Hindlimb muscle (tissue), 1 donor: ENCODE data around the gene PSTPIP2. TPM values are rescaled to one million over a fixed set of nuclear protein-coding genes. Genes with fewer than 3 reads are reported as not detected.
A peak's percentile ranks its signal among the peaks of the same experiment; 100 is the strongest.
"Not testable (repeated sequence)": the region's sequence is repeated elsewhere in the genome, so short reads cannot be mapped to it uniquely, and the experiment has no call there.

Experiments
- DNase-seq: peaks from one replicate; pipeline ENCODE4 v3.0.0-alpha.2; 2013
- polyA plus RNA-seq: library from polyadenylated mRNA; unstranded; fragments of 120-200 nt; gene quantifications from one replicate; pipeline ENCODE4 v1.2.1, GENCODE V29; 2013; ENCODE audit not compliant: insufficient read length

Gene PSTPIP2
- polyA plus RNA-seq, 1 donor: 1.9 TPM

- DNase-seq: no peak
Observed at GRCh38 chr18:45981821-45982220, 90.2 kb downstream of the PSTPIP2 start.

GRCh38 chr18:45980229-45980628 lies 91.8 kb downstream of the PSTPIP2 start:
- no peak for DNase-seq

GRCh38 chr18:45978084-45978483 lies 94.0 kb downstream of the PSTPIP2 start:
- DNase-seq: no peak

GRCh38 chr18:45976974-45977373 lies 95.1 kb downstream of the PSTPIP2 start:
- no peak for DNase-seq

GRCh38 chr18:45976566-45976965 lies 95.5 kb downstream of the PSTPIP2 start:
- no peak for DNase-seq

- peak; percentile 20 for DNase-seq
Observed at GRCh38 chr18:45974088-45974536, 97.9 kb downstream of the PSTPIP2 start.

- DNase-seq: peak; percentile 94
Observed at GRCh38 chr18:45967007-45967706, 104.9 kb downstream of the PSTPIP2 start, which contains the start of gene EPG5. TSS of gene EPG5 (minus strand) at chr18:45967329. CDS start at chr18:45967239, 90 bp downstream.

- not testable (repeated sequence) for DNase-seq
Observed at GRCh38 chr18:45964913-45965312, 107.1 kb downstream of the PSTPIP2 start.

- DNase-seq: no peak
Observed at GRCh38 chr18:45962866-45963265, 109.2 kb downstream of the PSTPIP2 start.

GRCh38 chr18:45962461-45962860 lies 109.6 kb downstream of the PSTPIP2 start:
- DNase-seq: no peak

GRCh38 chr18:45959484-45959883 lies 112.6 kb downstream of the PSTPIP2 start:
- not testable (repeated sequence) for DNase-seq

- no peak for DNase-seq
Observed at GRCh38 chr18:45958730-45959129, 113.3 kb downstream of the PSTPIP2 start.

GRCh38 chr18:45958027-45958426 lies 114.0 kb downstream of the PSTPIP2 start:
- no peak for DNase-seq

GRCh38 chr18:45957100-45957499 lies 115.0 kb downstream of the PSTPIP2 start:
- DNase-seq: no peak

- no peak for DNase-seq
Observed at GRCh38 chr18:45954070-45954934, 117.8 kb downstream of the PSTPIP2 start.

- no peak for DNase-seq
Observed at GRCh38 chr18:45951016-45951714, 120.9 kb downstream of the PSTPIP2 start.

GRCh38 chr18:45945669-45946068 lies 126.4 kb downstream of the PSTPIP2 start:
- no peak for DNase-seq

GRCh38 chr18:45940724-45941123 lies 131.3 kb downstream of the PSTPIP2 start:
- no peak for DNase-seq

- no peak for DNase-seq
Observed at GRCh38 chr18:45939236-45939635, 132.8 kb downstream of the PSTPIP2 start.

GRCh38 chr18:45938488-45938935 lies 133.5 kb downstream of the PSTPIP2 start:
- no peak for DNase-seq

GRCh38 chr18:45935591-45936335 lies 136.3 kb downstream of the PSTPIP2 start:
- DNase-seq: no peak
